ENCODE results near the gene RGS7. TPM values are rescaled to one million over a fixed set of nuclear protein-coding genes. Genes with fewer than 3 reads are reported as not detected.
A peak's percentile ranks its signal among the peaks of the same experiment; 100 is the strongest.
"Not testable (repeated sequence)": the region's sequence is repeated elsewhere in the genome, so short reads cannot be mapped to it uniquely, and the experiment has no call there.

Gene RGS7
- polyA plus RNA-seq, 2 of the 4 experiments (the other 2 are of a cell fraction): 0.08 TPM; not detected in 1

DNA sequence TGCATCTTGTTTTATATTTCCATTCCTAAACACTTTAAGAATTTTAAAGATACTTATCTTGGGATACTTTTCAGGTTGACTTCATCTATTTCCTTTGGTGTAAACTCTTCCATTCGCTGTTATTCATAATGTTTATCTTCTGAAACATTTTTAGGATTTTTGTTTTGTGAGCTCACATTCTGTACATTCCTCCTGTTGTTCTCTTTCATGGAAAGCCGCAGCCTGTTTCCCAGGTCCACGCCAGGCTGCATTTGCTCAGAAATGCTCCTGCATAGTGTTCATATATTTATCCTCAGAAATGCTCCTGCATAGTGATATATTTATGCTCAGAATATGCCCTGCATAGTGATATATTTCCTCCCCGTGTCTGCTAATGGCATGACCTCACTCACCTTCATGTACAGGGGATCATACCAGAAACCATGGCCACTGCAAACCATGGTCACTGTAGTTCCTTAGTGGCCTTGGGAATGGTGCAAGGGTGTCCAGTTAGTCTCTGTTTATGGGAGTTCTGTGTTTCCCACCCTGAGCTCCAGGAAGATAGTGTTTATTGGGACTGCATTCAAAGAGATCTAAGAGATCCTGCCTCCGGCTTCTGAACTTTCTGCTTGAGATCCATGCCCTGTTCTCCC is 591.2 kb downstream of the RGS7 start:
- TF ChIP-seq CEBPB (IDR thresholded peaks at IDR 0.05) (no peak), HOXA7 (CRISPR knock-in tag; IDR thresholded peaks at IDR 0.05) (no peak), CBX2 (IDR thresholded peaks at IDR 0.05; ENCODE audit: borderline replicate concordance, low read depth) (no peak), CHD4 (IDR thresholded peaks at IDR 0.05; ENCODE audit: borderline replicate concordance) (no peak), RCOR1 (IDR thresholded peaks at IDR 0.05; ENCODE audit: low read depth, low read length) (no peak)
- TF ChIP-seq, protein P1, sequence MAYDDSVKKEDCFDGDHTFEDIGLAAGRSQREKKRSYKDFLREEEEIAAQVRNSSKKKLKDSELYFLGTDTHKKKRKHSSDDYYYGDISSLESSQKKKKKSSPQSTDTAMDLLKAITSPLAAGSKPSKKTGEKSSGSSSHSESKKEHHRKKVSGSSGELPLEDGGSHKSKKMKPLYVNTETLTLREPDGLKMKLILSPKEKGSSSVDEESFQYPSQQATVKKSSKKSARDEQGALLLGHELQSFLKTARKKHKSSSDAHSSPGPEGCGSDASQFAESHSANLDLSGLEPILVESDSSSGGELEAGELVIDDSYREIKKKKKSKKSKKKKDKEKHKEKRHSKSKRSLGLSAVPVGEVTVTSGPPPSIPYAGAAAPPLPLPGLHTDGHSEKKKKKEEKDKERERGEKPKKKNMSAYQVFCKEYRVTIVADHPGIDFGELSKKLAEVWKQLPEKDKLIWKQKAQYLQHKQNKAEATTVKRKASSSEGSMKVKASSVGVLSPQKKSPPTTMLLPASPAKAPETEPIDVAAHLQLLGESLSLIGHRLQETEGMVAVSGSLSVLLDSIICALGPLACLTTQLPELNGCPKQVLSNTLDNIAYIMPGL (CRISPR knock-in tag; IDR thresholded peaks at IDR 0.05; ENCODE audit: borderline replicate concordance): no peak
- Histone ChIP-seq H3K27ac (peak overlapping the region in 1 of 2 experiments; percentile 54; a peak in 2 of 6 replicates), H3K9me3 (no peaks in the 10 kb centered on the region), H3K4me2 (peak overlapping the region; percentile 52; the same call in 2 of the 3 replicates), H3K4me1 (peaks cover 9% of the 10 kb centered on the region; the same call in 2 of the 3 replicates), H3K4me3 (no peak overlapping the region)
- DNase-seq (ENCODE audit: low read depth in 1 of 2, low spot score in 1 of 2): peak; percentile 10 to 12
- 22% methylated on average over 5 of the region's 5 CpGs for WGBS (ENCODE audit: missing lambda C conversion rate)
- CTCF ChIA-PET: interaction anchor here (2.0 kb wide), 1 partner anchor 33 kb away, joined by 6 read pairs; no protein-coding TSS in a partner anchor
- no peak for FAIRE-seq
- POLR2A ChIA-PET: no interaction called here
- peak; percentile 54 to 63 for ATAC-seq

DNA sequence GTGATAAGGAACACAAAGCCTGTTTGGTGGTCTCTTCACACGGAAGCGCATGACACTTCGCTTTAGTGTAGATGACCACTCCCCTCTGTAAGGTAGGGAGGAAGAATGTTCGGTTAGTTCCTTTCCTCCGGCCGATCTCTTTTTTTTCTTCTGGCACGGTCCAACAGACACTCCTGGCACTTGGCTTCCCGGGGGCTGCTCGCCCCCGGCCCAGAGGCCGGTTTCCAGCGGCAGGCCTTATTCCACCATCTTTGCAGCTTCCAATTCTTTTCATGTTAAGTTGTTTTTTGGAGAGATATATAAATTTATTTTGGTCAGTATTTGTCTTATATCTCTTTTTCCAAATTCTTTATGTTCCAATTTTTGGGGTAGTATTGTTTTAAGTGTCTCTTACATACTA is 593.2 kb downstream of the RGS7 start:
- no peaks in the 10 kb centered on the region for H3K9me3 ChIP-seq
- H3K27ac ChIP-seq: no peak overlapping the region
- 88% methylated on average over 12 of the region's 12 CpGs for WGBS (ENCODE audit: missing lambda C conversion rate)
- TF ChIP-seq RCOR1 (IDR thresholded peaks at IDR 0.05; ENCODE audit: low read depth, low read length) (no peak), JUNB (IDR thresholded peaks at IDR 0.05) (no peak), NR3C1 (IDR thresholded peaks at IDR 0.05) (no peak), HOXB5 (CRISPR knock-in tag; IDR thresholded peaks at IDR 0.05) (no peak), CBX8 (IDR thresholded peaks at IDR 0.05) (no peak)
- TF ChIP-seq, protein P2, sequence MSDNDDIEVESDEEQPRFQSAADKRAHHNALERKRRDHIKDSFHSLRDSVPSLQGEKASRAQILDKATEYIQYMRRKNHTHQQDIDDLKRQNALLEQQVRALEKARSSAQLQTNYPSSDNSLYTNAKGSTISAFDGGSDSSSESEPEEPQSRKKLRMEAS (IDR thresholded peaks at IDR 0.05): no peak
- H3K4me3 ChIP-seq: no peak overlapping the region
- H3K4me1 ChIP-seq: peaks cover 9% of the 10 kb centered on the region; the same call in 2 of the 3 replicates
- ChIA-PET CTCF (no interaction called here), POLR2A (no interaction called here)
- ATAC-seq: no peak
- no peak overlapping the region for H3K4me2 ChIP-seq
- DNase-seq (ENCODE audit: low read depth in 1 of 2, low spot score in 1 of 2): no peak
- FAIRE-seq: no peak

DNA sequence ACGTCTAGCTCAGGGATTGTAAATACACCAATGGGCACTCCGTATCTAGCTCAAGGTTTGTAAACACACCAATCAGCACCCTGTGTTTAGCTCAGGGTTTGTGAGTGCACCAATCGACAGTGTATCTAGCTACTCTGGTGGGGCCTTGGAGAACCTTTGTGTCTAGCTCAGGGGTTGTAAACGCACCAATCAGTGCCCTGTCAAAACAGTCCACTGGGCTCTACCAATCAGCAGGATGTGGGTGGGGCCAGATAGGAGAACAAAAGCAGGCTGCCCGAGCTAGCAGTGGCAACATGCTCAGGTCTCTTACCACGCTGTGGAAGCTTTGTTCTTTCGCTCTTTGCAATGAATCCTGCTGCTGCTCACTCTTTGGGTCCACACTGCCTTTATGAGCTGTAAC is 593.9 kb downstream of the RGS7 start:
- DNase-seq (ENCODE audit: low read depth in 1 of 2, low spot score in 1 of 2); H3K4me3 ChIP-seq; POLR2A ChIA-PET; CTCF ChIA-PET; H3K4me2 ChIP-seq; FAIRE-seq; H3K9me3 ChIP-seq; ATAC-seq; H3K27ac ChIP-seq; H3K4me1 ChIP-seq: not testable (repeated sequence)
- WGBS (ENCODE audit: missing lambda C conversion rate): 84% methylated on average over 6 of the region's 7 CpGs

DNA sequence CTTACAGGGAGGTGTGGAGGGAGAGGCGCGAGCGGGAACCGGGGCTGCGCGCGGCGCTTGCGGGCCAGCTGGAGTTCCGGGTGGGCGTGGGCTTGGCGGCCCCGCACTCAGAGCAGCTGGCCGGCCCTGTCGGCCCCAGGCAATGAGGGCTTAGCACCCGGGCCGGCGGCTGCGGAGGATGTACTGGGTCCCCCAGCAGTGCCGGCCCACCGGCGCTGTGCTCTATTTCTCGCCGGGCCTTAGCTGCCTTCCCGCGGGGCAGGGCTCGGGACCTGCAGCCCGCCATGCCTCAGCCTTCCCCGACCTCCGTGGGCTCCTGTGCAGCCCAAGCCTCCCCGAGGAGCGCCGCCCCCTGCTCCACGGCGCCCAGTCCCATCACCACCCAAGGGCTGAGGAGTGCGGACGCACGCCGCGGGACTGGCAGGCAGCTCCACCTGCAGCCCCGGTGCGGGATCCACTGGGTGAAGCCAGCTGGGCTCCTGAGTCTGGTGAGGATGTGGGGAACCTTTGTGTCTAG is 594.5 kb downstream of the RGS7 start:
- H3K4me3 ChIP-seq; H3K4me2 ChIP-seq; H3K9me3 ChIP-seq; H3K4me1 ChIP-seq; H3K27ac ChIP-seq; POLR2A ChIA-PET; ATAC-seq; DNase-seq (ENCODE audit: low read depth in 1 of 2, low spot score in 1 of 2); CTCF ChIA-PET; FAIRE-seq: not testable (repeated sequence)
- WGBS (ENCODE audit: missing lambda C conversion rate): 92% methylated on average over 17 of the region's 42 CpGs

DNA sequence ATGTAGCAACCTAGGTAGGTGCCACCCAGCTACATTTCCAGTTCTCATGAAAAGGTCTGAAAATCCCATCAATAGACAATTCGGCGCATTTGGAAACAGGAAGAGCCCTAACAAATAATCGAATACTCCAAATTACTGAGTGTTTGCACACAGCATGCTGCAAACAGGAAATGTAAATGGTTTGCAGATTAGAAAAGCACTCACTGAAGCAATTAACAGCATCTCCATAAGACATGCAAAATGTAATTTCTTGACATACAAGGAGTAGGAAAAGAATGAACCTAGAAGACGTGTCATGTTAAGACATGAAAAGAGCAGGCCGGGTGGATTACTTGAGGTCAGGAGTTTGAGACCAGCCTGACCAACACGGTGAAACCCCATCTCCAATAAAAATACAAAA is 598.2 kb downstream of the RGS7 start:
- H3K4me1 ChIP-seq; H3K27ac ChIP-seq; H3K4me2 ChIP-seq; H3K9me3 ChIP-seq; ATAC-seq; FAIRE-seq; DNase-seq (ENCODE audit: low read depth in 1 of 2, low spot score in 1 of 2); POLR2A ChIA-PET; H3K4me3 ChIP-seq: not testable (repeated sequence)
- CTCF ChIA-PET: interaction anchor here (0.7 kb wide), 1 partner anchor 153 kb away, joined by 3 read pairs; no protein-coding TSS in a partner anchor
- 82% methylated on average over 6 of the region's 6 CpGs for WGBS (ENCODE audit: missing lambda C conversion rate)
